Effector memory CD4-positive, alpha-beta T cell (primary cell): ENCODE data around the gene RBM22.
A peak's percentile ranks its signal among the peaks of the same experiment; 100 is the strongest.

Experiments used
- DNase-seq, 3 donors: peaks; one replicate each; pipeline ENCODE4 v3.0.0-alpha.2; 2020
- H3K27ac ChIP-seq: 2 replicates; pipeline ENCODE4 v1.7.0; 2013; ENCODE audit warnings: mild to moderate bottlenecking, low read length, moderate library complexity; ENCODE audit not compliant: insufficient read depth, poor library complexity, severe bottlenecking
- H3K27me3 ChIP-seq: replicated peaks from 2 replicates; pipeline ENCODE4 v1.7.0; 2013; ENCODE audit warnings: mild to moderate bottlenecking, low read length; ENCODE audit not compliant: insufficient read depth, control insufficient read depth, poor library complexity, severe bottlenecking
- H3K36me3 ChIP-seq: 2 replicates; pipeline ENCODE4 v1.7.0; 2013; ENCODE audit warnings: mild to moderate bottlenecking, low read length, moderate library complexity; ENCODE audit not compliant: control insufficient read depth, insufficient read depth
- H3K4me1 ChIP-seq: 2 replicates; pipeline ENCODE4 v1.7.0; 2013; ENCODE audit warnings: low read length, mild to moderate bottlenecking; ENCODE audit not compliant: control insufficient read depth, insufficient read depth, poor library complexity, severe bottlenecking
- H3K4me3 ChIP-seq: 2 replicates; pipeline ENCODE4 v1.7.0; 2013; ENCODE audit warnings: low read length, low read depth, mild to moderate bottlenecking; ENCODE audit not compliant: insufficient read depth, poor library complexity, severe bottlenecking
- H3K9me3 ChIP-seq: 2 replicates; pipeline ENCODE4 v1.7.0; 2013; ENCODE audit warnings: mild to moderate bottlenecking, low read length, moderate library complexity; ENCODE audit not compliant: control insufficient read depth

Gene RBM22

GRCh38 chr5:150662731-150663516 is 37.9 kb downstream of the RBM22 start:
- no peak overlapping the region for H3K27ac ChIP-seq
- no peaks in the 10 kb centered on the region for H3K36me3 ChIP-seq
- no peak overlapping the region for H3K4me3 ChIP-seq
- no peaks in the 10 kb centered on the region for H3K27me3 ChIP-seq
- no peaks in the 10 kb centered on the region for H3K9me3 ChIP-seq
- no peak for DNase-seq
- H3K4me1 ChIP-seq, result no peaks in the 10 kb centered on the region

- no peak overlapping the region for H3K27ac ChIP-seq
- H3K9me3 ChIP-seq, result no peaks in the 10 kb centered on the region
- DNase-seq, result no peak
- no peaks in the 10 kb centered on the region for H3K36me3 ChIP-seq
- H3K4me3 ChIP-seq, result no peak overlapping the region
- H3K4me1 ChIP-seq, result peaks cover 2% of the 10 kb centered on the region
- H3K27me3 ChIP-seq, result no peaks in the 10 kb centered on the region
These were observed 38.9 kb downstream of the RBM22 start for GRCh38 chr5:150661821-150662596.

GRCh38 chr5:150661086-150661485 is 39.8 kb downstream of the RBM22 start, which contains the start of gene MYOZ3:
Gene MYOZ3, plus strand, starts transcription at chr5:150661251. Its CDS starts 1,691 bp downstream, at chr5:150662942.
- H3K9me3 ChIP-seq, result no peaks in the 10 kb centered on the region
- H3K4me3 ChIP-seq, result no peak within 1 kb of the TSS
- no peak for DNase-seq
- H3K36me3 ChIP-seq, result no peaks in the 10 kb centered on the region
- no peak within 1 kb of the TSS for H3K27ac ChIP-seq
- no peaks in the 10 kb centered on the region for H3K27me3 ChIP-seq
- peaks cover 6% of the 10 kb centered on the region for H3K4me1 ChIP-seq

- no peak overlapping the region for H3K27ac ChIP-seq
- peaks cover 9% of the 10 kb centered on the region for H3K4me1 ChIP-seq
- no peaks in the 10 kb centered on the region for H3K9me3 ChIP-seq
- H3K4me3 ChIP-seq, result no peak overlapping the region
- no peak for DNase-seq
- H3K36me3 ChIP-seq, result no peaks in the 10 kb centered on the region
- H3K27me3 ChIP-seq, result no peaks in the 10 kb centered on the region
These were observed 40.6 kb downstream of the RBM22 start for GRCh38 chr5:150660108-150660831.

- H3K36me3 ChIP-seq, result no peaks in the 10 kb centered on the region
- no peak for DNase-seq
- no peaks in the 10 kb centered on the region for H3K27me3 ChIP-seq
- H3K4me1 ChIP-seq, result peaks cover 9% of the 10 kb centered on the region
- H3K27ac ChIP-seq, result no peak overlapping the region
- no peaks in the 10 kb centered on the region for H3K9me3 ChIP-seq
- no peak overlapping the region for H3K4me3 ChIP-seq
These were observed 41.3 kb downstream of the RBM22 start for GRCh38 chr5:150659360-150660107.

GRCh38 chr5:150658699-150659265 is 42.1 kb downstream of the RBM22 start:
- Histone ChIP-seq H3K27ac (no peak overlapping the region), H3K9me3 (no peaks in the 10 kb centered on the region), H3K36me3 (no peaks in the 10 kb centered on the region), H3K27me3 (no peaks in the 10 kb centered on the region), H3K4me3 (no peak overlapping the region), H3K4me1 (peaks cover 9% of the 10 kb centered on the region)
- no peak for DNase-seq

- Histone ChIP-seq H3K27ac (no peak overlapping the region), H3K4me3 (no peak overlapping the region), H3K36me3 (no peaks in the 10 kb centered on the region), H3K4me1 (peaks cover 9% of the 10 kb centered on the region), H3K9me3 (no peaks in the 10 kb centered on the region), H3K27me3 (no peaks in the 10 kb centered on the region)
- DNase-seq, result no peak
These were observed 42.7 kb downstream of the RBM22 start for GRCh38 chr5:150658121-150658520.

- Histone ChIP-seq H3K27me3 (no peaks in the 10 kb centered on the region), H3K4me3 (peak overlapping the region; percentile 72), H3K4me1 (peaks cover 9% of the 10 kb centered on the region), H3K9me3 (no peaks in the 10 kb centered on the region), H3K27ac (no peak overlapping the region), H3K36me3 (no peaks in the 10 kb centered on the region)
- peak; percentile 70 to 74 (median 70) for DNase-seq
These were observed 44.4 kb downstream of the RBM22 start for GRCh38 chr5:150656191-150657132.
